GM12874 (cell line): Measurements from ENCODE around the gene THSD7B.

Experiments used
- CTCF ChIP-seq: IDR thresholded peaks from 2 replicates; pipeline ENCODE4 v1.5.1; 2011; ENCODE audit warnings: low read depth, mild to moderate bottlenecking, control low read depth, low read length, moderate library complexity; ENCODE audit not compliant: insufficient read depth

The THSD7B gene

GRCh38 chr2:137252934-137253333, 487.6 kb downstream of the THSD7B start:
- no peak for TF ChIP-seq CTCF

GRCh38 chr2:137254052-137254451, 488.7 kb downstream of the THSD7B start:
- no peak for TF ChIP-seq CTCF

GRCh38 chr2:137255345-137255744, 490.0 kb downstream of the THSD7B start:
- no peak for TF ChIP-seq CTCF

GRCh38 chr2:137255990-137256389, 490.6 kb downstream of the THSD7B start:
- no peak for TF ChIP-seq CTCF

- TF ChIP-seq CTCF: no peak
Measured at GRCh38 chr2:137261881-137262585, 496.7 kb downstream of the THSD7B start.

- TF ChIP-seq CTCF: no peak
Measured at GRCh38 chr2:137262594-137262993, 497.2 kb downstream of the THSD7B start.

GRCh38 chr2:137287913-137288639, 522.7 kb downstream of the THSD7B start:
- no peak for TF ChIP-seq CTCF
